HG03097 (cell line): Measurements from ENCODE around the gene INPP4A.

Experiments used
- ATAC-seq: cut with Tn5 transposase; IDR thresholded peaks from one replicate; pipeline ENCODE4 v1.9.1; 2021; ENCODE audit not compliant: unreplicated experiment, low FRiP score

Gene INPP4A

GRCh38 chr2:98489486-98489885, 44.8 kb downstream of the INPP4A start:
- ATAC-seq: no peak

GRCh38 chr2:98489971-98490962, 45.6 kb downstream of the INPP4A start:
- no peak for ATAC-seq

- no peak for ATAC-seq
Observed at GRCh38 chr2:98492441-98492840, 47.8 kb downstream of the INPP4A start.

GRCh38 chr2:98494699-98495098, 50.0 kb downstream of the INPP4A start:
- no peak for ATAC-seq

GRCh38 chr2:98496750-98497493, 52.3 kb downstream of the INPP4A start:
- ATAC-seq: no peak

- no peak for ATAC-seq
Observed at GRCh38 chr2:98498703-98499440, 54.2 kb downstream of the INPP4A start.

GRCh38 chr2:98500561-98500960, 55.9 kb downstream of the INPP4A start:
- no peak for ATAC-seq

GRCh38 chr2:98501223-98501622, 56.6 kb downstream of the INPP4A start:
- no peak for ATAC-seq

GRCh38 chr2:98501876-98502275, 57.2 kb downstream of the INPP4A start:
- no peak for ATAC-seq

- ATAC-seq: no peak
Observed at GRCh38 chr2:98502556-98503335, 58.1 kb downstream of the INPP4A start.

GRCh38 chr2:98503481-98504105, 58.9 kb downstream of the INPP4A start:
- ATAC-seq: no peak

- ATAC-seq: no peak
Observed at GRCh38 chr2:98504381-98505109, 59.9 kb downstream of the INPP4A start.

- no peak for ATAC-seq
Observed at GRCh38 chr2:98505311-98505808, 60.7 kb downstream of the INPP4A start.

- no peak for ATAC-seq
Observed at GRCh38 chr2:98505971-98506664, 61.5 kb downstream of the INPP4A start.

GRCh38 chr2:98506881-98507280, 62.2 kb downstream of the INPP4A start:
- no peak for ATAC-seq

GRCh38 chr2:98507461-98507860, 62.8 kb downstream of the INPP4A start:
- no peak for ATAC-seq

GRCh38 chr2:98507891-98508708, 63.4 kb downstream of the INPP4A start:
- no peak for ATAC-seq
